Fibroblast of skin of abdomen (primary cell): Measurements from ENCODE around the gene CRACDL.
"Not testable (repeated sequence)": the region's sequence is repeated elsewhere in the genome, so short reads cannot be mapped to it uniquely, and the experiment has no call there.

ENCODE experiments used
- DNase-seq: peaks from one replicate; pipeline ENCODE4 v3.0.0-alpha.2; 2013

The CRACDL gene

DNA sequence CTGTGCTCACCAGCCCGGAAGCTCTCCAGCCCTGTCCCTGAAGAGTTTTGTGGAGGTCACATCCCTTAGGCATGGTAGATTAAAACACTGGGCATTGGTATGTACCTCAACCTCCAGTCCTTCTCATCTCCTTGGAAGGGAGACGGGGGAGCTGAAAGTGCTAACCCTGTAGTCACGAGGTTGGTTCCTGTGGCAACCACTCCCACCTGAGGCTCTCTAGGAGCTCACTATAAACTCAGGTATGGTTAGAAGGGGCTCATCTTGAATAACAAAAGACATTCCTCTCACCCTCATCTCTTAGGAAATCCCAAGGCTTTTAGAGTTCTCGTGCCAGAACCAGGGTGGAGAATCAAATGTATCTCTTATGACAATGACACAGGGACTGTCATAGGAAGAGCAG lies 162.1 kb downstream of the CRACDL start:
- DNase-seq, result no peak

DNA sequence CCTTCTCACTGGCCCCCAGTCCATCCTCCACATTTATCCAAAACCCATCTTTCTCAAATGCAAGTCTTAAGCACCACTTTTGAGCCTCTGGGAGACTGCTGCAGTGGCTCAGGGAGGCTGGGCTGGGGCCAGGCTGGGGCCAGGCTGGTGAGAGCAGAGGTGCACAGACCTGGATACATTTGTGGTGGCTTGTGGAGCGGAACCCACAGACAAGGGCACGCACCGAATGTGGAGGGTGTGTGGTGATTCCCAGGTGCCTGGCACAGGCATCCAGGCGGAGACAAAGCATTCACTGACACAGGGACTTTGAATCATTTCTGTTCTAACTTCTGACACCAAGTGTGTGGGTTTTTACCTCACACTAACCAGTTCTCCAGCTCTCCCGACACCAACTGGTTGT lies 162.9 kb downstream of the CRACDL start:
- no peak for DNase-seq

DNA sequence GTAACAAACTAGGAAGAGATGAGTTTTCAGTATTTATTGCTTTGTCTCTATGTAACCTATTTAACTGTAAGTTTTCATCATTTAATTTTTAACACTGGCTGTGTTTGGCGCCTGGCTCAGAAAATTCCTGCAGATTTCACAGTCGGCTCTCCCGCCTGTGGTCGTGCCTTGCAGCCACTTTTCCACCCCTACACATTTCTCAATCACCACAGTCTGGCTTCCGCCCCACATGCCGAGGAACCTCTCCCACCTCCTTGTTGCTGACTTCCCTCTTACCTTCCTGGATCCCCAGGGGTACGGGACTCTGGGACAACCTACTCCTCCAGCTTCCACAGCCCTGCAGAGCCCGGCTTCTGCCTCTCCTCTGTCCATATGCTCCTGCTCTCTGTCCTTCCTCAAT lies 163.5 kb downstream of the CRACDL start:
- DNase-seq, result peak; percentile 10

DNA sequence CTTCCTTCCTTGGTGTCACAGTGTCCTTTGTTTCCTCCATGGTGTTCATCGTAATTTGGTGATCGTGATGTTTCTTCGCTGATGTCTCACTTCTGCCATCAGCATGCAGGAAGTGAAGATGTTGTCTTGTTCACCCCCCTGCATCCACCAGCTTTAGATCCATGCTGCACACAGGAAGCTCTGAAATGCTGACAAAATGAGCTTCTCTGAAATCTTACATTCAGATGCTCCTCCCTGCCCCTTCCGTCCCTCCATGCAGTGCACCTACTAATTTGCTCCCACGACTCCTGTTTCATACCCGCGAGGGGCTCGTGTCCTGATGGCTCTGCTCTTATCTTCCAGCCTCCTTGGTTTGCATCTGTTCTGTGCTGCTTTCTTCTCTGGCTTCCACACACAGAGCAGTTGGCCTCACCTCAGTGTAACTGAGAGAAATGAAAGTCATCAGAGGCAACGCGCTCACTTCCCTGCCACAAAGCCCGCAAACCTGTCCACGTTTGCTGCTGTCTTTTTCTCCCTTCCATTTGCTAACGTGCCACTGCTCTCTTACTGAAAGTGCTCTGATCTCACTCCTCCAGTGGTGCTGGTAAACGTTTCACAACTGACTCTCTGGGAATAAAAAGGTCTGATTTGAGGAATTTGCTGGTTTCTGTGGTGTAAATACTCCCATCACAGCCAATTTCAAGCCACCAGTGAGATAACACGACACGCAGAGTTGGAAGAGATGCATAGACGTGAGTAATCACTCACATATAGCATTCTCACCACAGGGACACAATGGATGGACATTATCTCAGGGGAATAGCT lies 164.1 kb downstream of the CRACDL start:
- peak; percentile 22 for DNase-seq

DNA sequence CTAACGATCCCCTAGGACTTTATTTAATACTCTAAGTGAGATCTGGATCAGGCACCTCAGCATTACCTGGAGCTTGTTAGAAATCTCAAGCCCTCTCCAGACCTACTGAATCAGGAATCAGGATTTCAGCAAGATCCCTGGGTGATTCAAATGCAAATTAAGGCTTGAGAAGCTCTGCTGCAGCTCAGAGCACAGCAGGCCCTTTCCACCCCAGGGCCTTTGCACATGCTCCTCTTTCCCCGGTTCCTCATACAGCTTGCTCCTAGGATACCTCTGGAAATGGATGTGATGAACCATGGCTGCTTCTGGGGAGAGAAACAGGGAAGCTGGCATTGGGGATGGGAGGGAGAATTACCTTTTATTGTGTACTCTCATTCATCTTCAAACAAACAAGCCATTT lies 164.8 kb downstream of the CRACDL start:
- DNase-seq, result no peak

DNA sequence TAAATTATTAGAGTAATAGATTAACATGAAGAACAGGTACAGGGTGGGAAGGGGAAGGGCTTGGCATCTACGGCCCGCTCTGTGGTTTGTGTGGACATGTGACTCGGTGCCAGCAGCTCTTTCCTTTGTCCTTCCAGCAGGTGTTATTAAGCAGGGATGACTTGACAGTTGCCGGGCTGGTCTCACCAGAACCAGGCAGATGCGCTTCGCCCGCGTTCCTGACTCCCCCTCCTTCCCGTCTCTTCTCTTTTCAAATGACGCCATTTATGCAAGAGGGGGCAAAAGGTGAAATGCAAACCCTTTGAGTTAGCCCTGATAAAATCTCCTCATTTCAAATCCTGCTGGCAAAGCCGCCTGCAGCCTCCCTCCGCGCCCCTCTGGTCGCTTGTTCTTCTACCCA lies 166.2 kb downstream of the CRACDL start:
- no peak for DNase-seq

DNA sequence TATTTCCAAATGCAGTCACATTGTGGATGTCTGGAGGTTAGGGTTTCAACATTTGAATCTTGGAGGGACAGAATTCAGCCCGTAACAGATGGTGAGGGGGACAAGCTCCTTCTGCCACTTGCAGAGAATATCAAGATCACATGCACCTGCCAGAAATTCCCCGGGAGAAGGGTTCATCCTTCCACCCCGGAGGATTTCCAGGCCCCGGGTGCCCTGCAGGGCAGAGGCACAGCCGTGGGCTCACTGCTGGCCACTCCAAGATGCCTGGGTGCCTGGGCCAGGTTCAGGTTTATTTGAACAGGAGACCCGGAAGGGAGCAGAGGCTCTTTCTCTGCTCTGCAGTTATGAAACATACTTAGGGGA lies 166.9 kb downstream of the CRACDL start:
- no peak for DNase-seq

DNA sequence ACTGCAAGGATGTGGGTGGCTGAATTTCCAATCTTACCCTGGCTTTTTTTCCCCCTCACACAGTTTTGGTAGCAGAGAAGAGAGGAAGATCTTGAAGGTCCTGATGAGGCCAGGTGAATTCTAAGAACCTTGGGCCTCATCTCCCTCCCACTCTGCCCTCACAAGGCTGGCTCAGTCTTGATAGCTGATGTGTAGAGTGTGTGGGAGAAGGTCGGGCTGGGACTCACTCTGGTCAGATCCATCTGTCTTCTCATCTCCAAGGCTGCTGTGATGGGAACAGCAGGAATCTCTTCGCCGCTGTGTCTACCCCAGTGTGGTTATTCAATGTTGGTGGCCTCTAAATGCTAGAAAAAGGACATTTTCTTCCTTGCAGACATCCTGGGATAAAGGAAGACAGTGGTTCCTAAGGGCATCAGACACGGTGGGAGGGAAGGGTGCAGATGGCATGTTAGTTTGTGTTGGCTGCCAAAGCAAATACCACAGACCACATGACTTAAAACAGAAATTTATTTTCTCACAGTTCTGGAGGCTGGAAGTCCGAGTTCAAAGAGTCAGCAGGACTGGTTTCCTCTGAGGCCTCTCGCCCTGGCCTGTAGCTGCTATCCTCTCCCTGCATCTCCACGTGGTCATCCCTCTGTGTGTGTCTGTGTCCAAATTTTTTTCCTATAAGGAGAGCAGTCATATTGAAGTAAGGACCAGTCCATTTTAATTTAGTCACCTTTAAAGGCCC lies 167.5 kb downstream of the CRACDL start:
- no peak for DNase-seq

DNA sequence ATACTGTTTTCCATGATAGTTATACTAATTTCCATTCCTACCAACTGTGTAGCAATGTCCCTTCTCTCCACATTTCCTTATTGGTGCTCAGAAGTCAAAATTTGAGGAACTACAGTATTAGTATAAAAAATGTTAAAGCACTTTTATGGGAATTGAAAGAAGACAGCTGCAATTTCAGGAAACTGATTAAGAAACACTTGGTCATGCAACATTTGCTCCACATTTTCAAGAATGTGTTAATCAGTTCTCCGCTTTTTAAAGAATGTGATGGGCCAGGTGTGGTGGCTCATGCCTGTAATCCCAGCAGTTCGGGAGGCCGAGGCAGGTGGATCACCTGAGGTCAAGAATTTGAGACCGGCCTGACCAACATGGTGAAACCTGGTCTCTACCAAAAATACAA lies 171.5 kb downstream of the CRACDL start:
- no peak for DNase-seq

DNA sequence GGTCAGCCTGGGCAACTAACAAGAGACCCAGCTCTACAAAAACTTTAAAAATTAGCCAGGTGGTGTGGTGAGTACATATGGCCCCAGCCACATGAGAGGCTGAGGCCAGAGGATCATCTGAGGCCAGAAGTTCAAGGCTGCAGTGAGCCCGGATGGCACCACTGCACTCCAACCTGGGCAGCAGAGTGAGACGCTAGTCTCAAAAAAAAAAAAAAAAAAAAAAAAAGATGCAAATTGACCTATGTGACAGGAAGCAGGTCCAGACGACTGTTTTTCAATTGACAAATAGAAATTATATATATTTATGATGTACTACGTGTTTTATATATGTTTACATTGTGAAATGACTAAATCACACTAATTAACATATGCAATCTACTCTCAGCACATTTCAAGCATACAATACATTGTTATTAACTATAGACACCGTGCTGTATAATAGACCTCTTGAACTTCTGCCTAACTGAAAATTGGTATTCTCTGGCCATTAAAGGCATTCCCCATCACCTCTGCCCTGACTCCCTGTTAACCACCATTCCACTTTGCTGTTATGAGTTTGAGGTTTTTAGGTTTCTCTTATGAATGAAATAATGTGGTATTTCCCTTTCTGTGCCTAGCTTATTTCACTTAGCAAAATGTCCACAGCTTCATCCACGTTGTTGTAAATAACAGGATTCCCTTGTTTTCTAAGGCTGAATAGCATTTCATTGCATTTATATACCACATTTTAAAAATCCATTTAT lies 172.6 kb downstream of the CRACDL start:
- DNase-seq, result no peak

DNA sequence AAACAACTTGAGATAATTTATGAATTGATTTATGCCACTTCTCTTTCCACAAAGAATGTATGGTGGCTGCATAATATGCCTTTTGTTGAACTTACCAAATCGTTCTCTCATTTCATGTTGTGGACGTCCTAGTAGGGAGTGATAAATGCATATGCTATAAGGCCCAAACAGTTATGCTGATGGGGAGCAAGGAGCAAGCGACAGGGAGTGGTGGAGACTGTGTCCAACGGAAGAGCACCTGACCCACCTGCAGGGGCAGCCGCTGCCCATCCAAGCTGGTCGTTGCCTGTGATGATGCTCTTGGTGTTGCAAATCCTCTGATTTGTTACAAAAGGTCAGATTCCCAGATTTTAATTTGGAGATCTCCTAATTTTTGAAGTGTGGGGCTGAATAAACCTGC lies 174.1 kb downstream of the CRACDL start:
- DNase-seq, result no peak

DNA sequence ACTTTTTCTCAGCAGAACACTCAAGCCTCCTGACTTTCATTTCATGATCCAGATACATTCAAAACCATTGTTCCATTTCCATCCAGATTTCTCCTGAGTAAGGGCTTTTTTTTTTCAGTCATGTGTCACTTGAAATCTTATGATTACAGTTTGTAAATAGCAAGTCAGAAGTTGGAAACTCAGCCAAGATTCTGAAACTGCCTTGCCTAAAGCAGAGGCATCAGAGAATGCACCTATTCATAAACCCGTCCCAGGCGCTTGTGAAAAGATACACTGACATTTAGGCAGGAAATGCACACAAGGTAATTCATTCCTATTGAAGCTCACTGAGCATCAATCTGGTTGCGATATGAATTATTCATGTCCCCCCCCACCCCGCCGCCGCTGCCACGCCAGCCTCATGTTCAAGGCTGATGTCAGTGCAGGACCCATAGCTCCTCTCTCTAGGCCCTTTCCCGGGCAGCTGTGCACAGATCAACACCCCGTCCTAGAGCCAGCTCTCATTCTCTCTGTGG lies 174.7 kb downstream of the CRACDL start:
- DNase-seq, result no peak

DNA sequence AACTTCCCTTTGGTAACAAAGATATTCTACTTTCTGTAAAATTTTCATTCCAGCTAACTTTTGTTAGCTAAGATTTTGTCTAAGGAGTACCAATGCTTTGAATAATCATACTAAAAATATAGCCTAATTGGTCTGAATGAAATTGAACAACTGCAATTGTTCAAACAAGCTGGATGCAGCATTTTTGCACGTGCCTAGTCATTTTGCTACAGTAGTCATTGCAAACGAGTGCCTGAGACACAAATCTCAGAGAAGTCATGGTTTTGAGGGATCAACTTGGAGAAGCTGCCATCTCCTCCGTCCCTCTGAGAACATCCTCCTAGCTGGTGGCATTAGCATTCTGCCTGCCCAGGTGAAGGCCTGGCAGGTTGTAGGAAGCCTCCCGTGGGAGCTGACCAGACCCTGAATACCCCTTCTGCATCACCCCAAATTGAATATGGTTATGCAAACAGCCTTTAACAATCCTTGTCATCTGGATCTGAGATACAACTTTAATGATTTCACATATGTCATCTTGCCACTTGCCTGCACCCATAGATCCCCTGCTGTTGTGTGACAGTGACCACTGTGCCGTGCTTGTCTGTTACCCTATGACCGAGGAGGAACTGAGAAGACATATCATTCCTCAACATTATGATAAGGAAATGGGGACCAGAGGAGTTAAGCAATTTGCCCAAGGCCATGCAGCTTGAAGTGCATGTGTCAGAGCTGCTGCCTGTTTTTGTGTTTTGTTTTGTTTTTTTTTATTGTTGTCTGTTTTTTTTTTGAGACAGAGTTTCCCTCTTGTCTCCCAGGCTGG lies 176.0 kb downstream of the CRACDL start:
- no peak for DNase-seq

DNA sequence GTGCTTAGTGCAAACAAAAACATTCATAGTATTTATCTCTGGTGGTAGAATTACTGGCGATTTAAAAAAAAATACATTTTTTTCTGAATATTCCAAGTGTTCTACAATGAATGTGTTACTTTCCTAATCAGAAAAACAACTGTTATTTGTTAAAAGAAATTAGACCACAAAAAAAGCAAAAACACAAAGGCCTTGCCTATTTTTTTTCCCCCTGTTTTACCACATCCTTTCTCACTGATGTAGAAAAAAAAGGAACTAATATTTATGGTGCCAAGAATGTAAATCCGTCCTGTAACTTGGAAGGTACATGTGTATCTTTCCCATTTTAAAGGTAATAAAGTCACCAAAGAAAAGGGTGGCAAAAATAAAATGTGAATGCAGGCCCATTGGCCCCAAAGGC lies 176.7 kb downstream of the CRACDL start:
- no peak for DNase-seq

DNA sequence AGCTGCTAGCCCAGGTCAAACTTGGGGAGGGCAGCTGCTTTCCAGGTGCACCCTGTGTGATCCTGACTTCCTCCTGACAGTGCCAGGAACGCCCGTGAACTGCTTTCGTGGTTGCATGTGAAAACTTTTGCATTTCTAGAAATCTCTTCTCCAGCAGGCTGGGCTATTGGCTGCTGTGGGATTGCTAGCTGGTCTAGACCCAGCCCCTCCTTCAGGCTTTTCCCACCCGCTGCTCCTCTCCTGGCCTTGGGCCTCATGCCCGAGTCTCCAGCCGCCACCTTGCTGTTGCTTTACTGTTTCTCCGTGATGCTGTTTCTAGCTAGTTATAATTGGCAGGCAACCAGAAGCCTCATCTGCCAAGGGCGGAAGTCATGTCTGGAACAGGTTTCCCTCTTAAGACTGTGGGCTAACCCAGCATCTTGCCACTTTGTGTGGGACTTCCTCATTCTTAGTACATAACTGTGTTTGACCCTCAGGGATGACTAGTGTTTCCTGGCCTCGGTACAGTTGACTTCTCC lies 178.1 kb downstream of the CRACDL start:
- DNase-seq, result peak; percentile 88

DNA sequence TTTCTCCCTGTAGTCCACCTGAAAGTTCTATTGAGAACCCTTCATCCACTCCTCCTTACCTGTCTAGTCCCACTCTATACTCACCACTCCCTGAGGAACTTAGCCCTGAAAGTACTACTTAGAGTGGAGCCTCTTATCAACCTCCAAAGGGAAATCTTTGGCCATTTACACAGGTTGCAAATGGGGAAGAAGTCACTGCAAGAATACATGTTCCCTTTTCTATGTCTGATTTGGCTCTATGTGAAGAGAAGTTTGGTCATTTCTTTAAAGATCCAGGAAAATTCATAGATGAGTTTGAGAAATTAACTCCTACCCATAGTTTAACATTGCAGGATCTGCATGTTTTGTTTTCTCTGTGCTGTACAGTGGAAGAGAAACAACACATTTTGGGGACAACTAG lies 182.2 kb downstream of the CRACDL start:
- no peak for DNase-seq

DNA sequence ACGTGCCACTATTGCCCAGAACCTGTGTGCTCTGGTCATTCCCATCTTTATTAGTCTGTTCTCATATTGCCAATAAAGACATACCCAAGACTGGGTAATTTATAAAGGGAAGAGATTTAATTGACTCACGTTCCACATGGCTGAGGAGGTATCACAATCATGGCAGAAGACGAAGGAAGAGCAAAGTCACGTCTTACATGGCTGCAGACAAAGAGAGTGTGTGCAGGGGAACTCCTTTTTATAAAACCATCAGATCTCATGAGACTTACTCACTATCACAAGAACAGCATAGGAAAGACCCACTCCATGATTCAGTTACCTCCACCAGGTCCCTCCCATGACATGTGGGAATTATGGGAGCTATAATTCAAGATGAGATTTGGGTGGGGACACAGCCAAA lies 183.3 kb downstream of the CRACDL start:
- not testable (repeated sequence) for DNase-seq

DNA sequence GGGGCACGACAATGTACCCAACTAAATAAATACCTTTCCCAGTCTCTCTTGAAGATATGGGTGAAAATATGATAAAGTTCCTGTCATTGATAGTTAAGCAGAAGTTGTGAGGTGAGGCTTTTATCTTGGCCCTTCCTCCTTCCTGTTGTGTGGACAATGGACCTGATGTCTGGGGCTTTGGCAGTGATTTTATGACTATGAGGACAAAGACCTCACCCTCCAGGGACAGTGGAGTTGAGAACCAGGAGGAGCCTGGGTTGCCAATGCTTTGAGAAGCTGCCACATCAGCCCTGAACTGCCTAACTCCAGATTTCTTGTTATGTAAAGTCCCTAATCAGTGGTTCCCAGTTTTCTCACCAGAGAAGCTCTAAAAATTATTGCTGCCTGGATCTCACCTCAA lies 184.3 kb downstream of the CRACDL start:
- DNase-seq, result no peak

DNA sequence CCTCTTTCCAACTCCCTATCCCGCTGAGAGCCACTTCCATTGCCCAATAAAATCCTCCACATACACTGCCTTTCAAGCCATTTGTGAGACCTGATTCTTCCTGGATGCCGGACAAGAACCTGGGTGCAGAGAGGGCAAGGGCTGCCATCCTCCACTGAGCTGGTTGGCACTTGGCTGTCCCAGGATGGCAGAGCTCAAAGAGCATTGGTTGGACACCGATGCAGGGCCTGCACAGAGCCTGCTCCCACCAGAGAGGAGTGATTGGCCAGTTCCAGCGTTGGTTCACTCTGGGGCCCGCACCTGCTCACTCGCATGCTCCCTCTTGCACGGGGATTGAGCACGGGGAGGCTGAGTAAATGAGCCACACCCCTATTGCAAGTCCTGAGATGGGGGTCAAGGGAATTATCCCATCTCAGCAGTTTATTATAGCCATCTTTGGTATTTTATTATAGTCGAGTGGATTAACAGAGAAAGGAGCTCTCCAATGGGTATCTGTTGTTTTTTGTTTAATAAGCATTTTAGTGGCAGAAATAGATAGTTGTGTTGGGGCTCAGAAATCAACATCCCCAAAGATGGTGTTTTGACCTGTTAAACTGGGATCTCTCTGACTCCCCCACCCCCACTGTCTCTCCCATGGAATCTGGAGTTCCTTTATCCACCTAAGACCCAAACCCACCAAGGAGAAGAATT lies 185.3 kb downstream of the CRACDL start:
- DNase-seq, result no peak

DNA sequence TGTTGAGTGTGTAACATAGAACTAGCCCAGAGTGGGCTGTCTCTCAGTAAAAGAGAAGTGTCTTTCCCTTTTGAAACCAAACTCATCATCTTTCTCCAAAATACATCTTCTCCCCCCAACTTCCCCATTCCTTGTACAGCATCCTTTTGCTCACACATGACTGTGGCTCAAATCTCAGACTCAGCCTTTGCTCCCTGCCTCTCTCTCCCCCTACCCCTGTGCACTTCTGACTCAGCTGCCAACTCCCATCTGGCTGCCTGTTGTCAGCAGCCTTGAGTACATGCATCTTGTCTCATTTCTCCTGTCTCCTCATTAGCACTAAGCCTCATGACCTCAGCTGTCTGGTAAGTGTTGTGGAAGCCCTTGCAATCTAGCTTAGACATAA lies 187.0 kb downstream of the CRACDL start:
- peak; percentile 40 for DNase-seq

DNA sequence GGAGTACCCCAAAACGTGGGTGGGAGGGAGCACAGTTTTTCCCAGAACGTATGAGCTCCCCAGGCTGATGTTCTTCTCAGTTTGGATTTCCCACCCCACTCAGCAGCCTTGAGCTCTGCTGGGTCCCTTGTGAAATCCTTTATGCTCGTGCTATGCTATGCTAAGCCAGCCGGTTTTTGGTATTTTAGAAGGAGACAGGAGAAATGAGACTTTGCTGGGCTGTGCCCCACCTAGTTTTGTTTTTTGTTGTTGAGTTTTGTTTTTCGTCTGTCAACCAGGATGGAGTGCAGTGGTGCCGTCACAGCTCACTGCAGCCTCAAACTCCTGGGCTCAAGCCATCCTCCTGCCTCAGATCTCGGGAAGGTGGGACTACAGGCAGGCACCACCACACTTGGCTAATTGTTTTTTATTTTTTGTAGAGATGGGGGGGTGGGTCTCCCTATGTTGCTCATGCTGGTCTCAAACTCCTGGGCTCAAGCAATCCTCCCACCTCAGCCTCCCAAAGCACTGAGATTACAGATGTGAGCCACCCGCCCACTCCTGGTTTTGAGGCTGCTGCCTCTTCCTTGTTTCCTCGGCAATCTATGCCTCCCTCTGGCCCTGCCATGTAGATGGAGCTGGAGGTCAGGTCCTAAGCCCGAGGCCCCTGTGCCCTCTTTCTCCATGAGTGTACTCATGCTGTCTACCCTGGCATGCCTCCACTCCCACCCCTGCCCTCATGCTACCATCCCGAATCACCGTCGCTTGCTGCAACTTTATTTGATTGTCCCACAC lies 187.5 kb downstream of the CRACDL start:
- DNase-seq, result no peak
